ENCODE results near the gene MLXIP.

MLXIP gene

DNA sequence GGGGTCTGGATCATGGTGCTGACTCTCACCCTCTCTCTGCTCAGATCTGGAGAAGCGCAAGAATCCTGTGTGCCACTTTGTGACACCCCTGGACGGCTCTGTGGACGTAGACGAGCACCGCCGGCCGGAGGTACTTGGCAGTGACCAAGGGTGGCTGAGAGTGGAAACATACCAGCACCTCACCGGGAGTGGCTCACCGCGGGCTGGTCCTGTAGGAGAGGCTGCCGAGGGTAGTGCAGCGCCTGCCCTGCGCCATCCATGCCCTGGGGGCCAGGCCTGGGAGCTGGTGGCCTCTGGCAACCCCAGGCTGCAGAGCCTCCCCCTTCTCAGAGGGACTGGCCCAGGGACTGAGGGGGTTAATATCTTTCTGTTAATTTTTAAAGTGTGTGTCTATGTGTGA lies 49.3 kb downstream of the MLXIP start:
- Mint-ChIP-seq H3K9me3 (no peaks in the 10 kb centered on the region), H3K4me3 (no peak overlapping the region), H3K27me3 (no peaks in the 10 kb centered on the region), H3K27ac (peak overlapping the region; percentile 27), H3K4me1 (peaks cover 11 to 29% of the 10 kb centered on the region in 2 donors), H3K36me3 (peaks cover 11 to 21% of the 10 kb centered on the region in 2 donors)
- DNase-seq (no peak), ATAC-seq (replicated peaks) (no peak)

DNA sequence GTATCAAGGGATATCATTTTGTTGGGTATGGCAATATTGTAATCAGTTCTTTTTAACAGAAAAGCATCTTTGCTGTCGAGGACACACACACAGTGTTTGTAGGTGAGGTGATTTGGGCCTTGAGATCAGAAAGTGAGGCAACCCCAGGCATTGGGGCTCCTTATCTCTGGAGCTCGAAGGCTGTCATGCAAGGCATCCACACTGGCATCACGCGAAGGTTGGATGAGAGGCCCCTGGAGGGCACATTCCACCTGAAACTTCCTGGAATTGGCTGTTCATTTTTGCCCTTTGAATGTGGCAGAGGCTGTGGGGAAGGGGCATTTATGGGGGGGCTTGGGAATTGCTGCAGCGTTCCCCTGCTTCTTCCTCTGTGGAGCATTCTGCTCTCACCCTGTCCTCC lies 49.9 kb downstream of the MLXIP start:
- no peak for DNase-seq
- peaks cover 15 to 26% of the 10 kb centered on the region in 2 donors for H3K36me3 Mint-ChIP-seq
- ATAC-seq (replicated peaks) = no peak
- H3K27me3 Mint-ChIP-seq = no peaks in the 10 kb centered on the region
- no peak overlapping the region for H3K4me3 Mint-ChIP-seq
- no peak overlapping the region for H3K27ac Mint-ChIP-seq
- H3K4me1 Mint-ChIP-seq = peaks cover 5 to 23% of the 10 kb centered on the region in 2 donors
- H3K9me3 Mint-ChIP-seq = no peaks in the 10 kb centered on the region

DNA sequence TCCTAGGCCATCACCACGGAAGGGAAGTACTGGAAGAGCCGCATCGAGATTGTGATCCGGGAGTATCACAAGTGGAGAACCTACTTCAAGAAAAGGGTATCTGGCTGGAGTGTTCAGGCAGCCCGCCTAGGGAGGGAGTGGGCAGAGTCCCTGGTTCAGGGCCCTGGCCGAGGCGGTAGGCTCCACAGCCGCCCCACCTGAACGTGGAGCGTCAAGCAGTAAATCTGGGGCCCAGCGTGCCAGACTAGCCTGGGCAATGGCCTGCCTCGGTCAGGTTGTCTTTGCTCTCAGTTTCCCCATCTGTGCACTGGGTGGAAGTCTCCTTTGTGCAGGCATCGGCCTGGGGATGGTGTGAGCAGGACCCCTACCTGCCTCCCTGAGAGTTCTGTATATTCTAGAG lies 50.6 kb downstream of the MLXIP start:
- no peak for ATAC-seq (replicated peaks)
- no peak overlapping the region for H3K27ac Mint-ChIP-seq
- no peak overlapping the region for H3K4me3 Mint-ChIP-seq
- H3K27me3 Mint-ChIP-seq = no peaks in the 10 kb centered on the region
- H3K4me1 Mint-ChIP-seq = peaks cover 0 to 20% of the 10 kb centered on the region in 2 donors
- peaks cover 20 to 33% of the 10 kb centered on the region in 2 donors for H3K36me3 Mint-ChIP-seq
- H3K9me3 Mint-ChIP-seq = no peaks in the 10 kb centered on the region
- DNase-seq = no peak

DNA sequence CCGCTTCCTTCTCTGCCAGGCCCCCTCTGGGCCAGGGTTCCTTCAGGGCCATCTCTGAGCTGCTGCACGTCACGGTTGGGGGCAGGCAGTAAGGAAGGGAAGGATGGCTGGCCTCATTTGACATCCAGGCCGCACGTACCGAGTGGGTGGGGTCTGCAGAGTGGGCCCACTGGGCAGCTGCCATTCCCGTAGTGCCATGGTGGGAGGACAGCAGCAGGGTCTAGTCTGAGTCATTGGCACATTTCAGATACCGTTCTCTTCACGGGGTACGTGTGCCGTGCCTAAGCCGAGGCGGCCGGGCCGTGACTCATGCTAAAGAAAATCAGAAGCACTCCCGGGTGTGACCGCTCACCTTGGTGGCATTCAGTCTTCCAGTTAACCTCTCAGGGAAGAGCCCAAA lies 51.6 kb downstream of the MLXIP start:
- Mint-ChIP-seq H3K36me3 (peaks cover 24 to 39% of the 10 kb centered on the region in 2 donors), H3K27me3 (no peaks in the 10 kb centered on the region), H3K9me3 (no peaks in the 10 kb centered on the region), H3K27ac (no peak overlapping the region), H3K4me1 (peaks cover 0 to 19% of the 10 kb centered on the region in 2 donors), H3K4me3 (no peak overlapping the region)
- ATAC-seq (replicated peaks) (no peak), DNase-seq (no peak)

DNA sequence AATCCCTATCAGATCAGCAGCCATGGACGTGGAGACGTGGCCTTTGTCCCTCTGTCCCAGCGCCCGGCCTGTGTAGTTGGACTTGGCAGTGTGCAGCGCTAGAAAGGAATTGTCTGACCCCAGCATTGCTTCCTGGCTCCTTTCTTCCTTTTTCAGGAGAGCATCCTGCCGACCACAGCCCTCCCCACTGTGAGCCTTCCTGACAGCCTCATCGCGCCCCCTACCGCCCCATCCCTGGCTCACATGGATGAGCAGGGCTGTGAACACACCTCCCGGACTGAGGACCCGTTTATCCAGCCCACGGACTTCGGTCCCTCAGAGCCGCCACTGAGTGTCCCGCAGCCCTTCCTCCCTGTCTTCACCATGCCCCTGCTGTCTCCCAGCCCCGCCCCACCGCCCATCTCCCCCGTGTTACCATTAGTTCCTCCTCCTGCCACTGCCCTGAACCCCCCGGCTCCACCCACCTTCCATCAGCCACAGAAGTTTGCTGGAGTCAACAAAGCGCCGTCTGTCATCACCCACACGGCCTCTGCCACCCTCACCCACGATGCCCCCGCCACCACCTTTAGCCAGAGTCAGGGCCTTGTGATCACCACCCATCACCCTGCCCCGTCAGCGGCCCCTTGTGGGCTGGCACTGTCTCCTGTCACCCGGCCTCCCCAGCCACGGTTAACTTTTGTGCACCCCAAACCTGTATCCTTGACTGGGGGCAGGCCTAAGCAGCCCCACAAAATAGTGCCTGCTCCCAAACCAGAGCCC lies 54.8 kb downstream of the MLXIP start:
- ATAC-seq (replicated peaks) = no peak
- peak overlapping the region; percentile 56 for H3K27ac Mint-ChIP-seq
- peaks cover 0 to 1% of the 10 kb centered on the region in 2 donors for H3K4me1 Mint-ChIP-seq
- H3K27me3 Mint-ChIP-seq = no peaks in the 10 kb centered on the region
- no peak for DNase-seq
- no peak overlapping the region for H3K4me3 Mint-ChIP-seq
- H3K9me3 Mint-ChIP-seq = no peaks in the 10 kb centered on the region
- peaks cover 25 to 45% of the 10 kb centered on the region in 2 donors for H3K36me3 Mint-ChIP-seq

DNA sequence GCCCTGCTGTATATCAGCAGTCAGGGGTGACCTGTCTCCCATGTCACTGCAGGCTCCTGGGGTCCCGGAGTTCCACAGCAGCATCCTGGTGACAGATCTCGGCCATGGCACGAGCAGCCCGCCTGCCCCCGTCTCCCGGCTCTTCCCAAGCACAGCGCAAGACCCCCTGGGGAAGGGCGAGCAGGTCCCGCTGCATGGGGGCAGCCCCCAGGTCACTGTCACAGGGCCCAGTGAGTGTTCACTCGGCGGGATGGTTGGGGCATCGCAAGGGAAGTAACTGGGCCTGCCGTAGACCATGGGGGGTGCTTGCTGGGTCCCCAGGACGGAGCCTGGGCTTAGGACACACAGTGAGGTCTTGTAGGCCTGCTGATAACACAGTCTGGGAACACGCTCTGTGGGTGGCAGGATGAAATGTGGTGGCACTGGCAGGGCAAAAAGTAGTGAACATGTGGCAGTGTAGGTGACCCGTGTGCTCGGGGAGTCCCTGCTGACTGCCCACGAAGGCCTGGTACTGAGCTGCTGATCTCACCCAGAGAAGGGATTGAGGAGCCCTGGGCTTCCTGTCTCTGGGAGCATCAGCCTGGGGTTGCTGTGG lies 57.0 kb downstream of the MLXIP start:
- Mint-ChIP-seq H3K27me3 (no peaks in the 10 kb centered on the region), H3K36me3 (peaks cover 28 to 40% of the 10 kb centered on the region in 2 donors), H3K4me3 (no peak overlapping the region), H3K4me1 (peaks cover 0 to 1% of the 10 kb centered on the region in 2 donors), H3K27ac (peak overlapping the region; percentile 71), H3K9me3 (no peaks in the 10 kb centered on the region)
- no peak for DNase-seq
- ATAC-seq (replicated peaks) = no peak

DNA sequence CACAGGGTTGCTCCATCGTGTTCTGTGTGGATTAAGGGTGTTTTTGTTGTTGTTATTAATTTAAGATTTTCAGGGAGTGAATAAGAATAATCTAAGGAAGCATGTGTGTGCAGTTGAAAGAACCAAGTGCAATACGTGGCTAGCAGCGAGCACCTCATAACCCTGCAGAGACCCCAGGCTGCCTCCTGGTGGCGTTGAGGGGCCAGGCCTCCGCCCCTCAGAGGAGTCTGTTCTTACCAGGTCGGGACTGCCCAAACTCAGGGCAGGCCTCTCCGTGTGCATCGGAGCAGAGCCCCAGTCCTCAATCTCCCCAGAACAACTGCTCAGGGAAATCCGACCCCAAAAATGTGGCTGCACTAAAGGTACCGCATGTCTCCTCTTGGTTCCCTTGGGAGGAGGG lies 58.7 kb downstream of the MLXIP start:
- Mint-ChIP-seq H3K4me3 (no peak overlapping the region), H3K36me3 (peaks cover 28 to 45% of the 10 kb centered on the region in 2 donors), H3K27me3 (no peaks in the 10 kb centered on the region), H3K27ac (no peak overlapping the region), H3K4me1 (peaks cover 0 to 1% of the 10 kb centered on the region in 2 donors), H3K9me3 (no peaks in the 10 kb centered on the region)
- DNase-seq = no peak
- ATAC-seq (replicated peaks) = no peak

DNA sequence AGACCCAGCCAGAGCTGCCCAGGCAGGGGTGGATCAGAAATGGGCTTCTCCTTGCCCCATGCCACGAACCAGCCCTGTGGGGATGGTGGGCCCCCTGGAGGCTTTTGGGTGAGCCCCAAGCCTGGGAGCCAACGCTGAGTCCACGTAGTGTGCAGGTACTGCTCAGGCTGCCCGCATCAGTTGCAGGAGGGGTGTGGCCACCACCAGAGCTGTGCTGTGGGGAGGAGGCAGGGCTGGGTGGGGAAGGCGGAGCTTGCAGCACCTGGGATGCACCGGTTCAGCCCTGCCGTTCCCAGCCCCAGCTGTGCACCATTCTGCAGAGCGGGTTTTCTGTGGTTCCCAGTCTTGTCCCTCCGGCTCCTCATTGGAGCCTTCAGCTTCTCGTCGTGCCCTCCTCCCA lies 59.1 kb downstream of the MLXIP start:
- Mint-ChIP-seq H3K4me3 (no peak overlapping the region), H3K9me3 (no peaks in the 10 kb centered on the region), H3K27me3 (no peaks in the 10 kb centered on the region), H3K36me3 (peaks cover 28 to 45% of the 10 kb centered on the region in 2 donors), H3K27ac (no peak overlapping the region), H3K4me1 (peaks cover 0 to 1% of the 10 kb centered on the region in 2 donors)
- DNase-seq = no peak
- ATAC-seq (replicated peaks) = peak in 1 of 2 donors; percentile 45

DNA sequence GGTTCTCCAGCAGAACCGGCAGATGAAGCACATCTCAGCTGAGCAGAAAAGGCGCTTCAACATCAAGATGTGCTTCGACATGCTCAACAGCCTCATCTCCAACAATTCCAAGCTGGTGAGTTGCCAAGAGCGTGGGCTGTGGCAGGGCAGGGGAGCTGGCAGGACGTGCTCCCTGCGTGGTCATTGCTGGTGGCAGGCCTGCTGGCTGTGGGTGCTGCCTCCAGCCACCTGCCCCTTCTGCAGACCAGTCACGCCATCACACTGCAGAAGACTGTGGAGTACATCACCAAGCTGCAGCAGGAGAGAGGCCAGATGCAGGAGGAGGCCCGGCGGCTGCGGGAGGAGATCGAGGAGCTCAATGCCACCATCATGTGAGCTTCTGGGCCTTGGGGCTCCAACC lies 59.6 kb downstream of the MLXIP start:
- H3K4me1 Mint-ChIP-seq = peaks cover 0 to 1% of the 10 kb centered on the region in 2 donors
- no peak overlapping the region for H3K4me3 Mint-ChIP-seq
- no peak overlapping the region for H3K27ac Mint-ChIP-seq
- no peak for ATAC-seq (replicated peaks)
- H3K9me3 Mint-ChIP-seq = no peaks in the 10 kb centered on the region
- peaks cover 27 to 43% of the 10 kb centered on the region in 2 donors for H3K36me3 Mint-ChIP-seq
- DNase-seq = no peak
- no peaks in the 10 kb centered on the region for H3K27me3 Mint-ChIP-seq

DNA sequence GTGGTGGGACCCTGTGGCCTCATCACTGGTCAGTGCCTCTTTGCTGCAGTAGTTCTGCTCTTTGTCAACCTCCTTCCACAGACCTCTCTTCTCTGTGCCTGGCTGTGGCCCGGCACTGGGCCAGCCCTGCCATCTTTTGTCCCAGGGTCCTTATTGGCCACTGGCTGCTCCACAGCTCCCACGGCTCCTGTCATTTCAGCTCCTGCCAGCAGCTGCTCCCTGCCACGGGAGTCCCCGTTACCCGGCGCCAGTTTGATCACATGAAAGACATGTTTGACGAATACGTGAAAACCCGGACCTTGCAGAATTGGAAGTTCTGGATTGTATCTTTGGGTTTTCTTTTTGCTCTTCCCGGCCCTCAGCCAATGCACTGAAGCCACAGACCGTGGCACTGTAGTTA lies 60.1 kb downstream of the MLXIP start:
- ATAC-seq (replicated peaks) = no peak
- Mint-ChIP-seq H3K27ac (peak overlapping the region; percentile 1), H3K27me3 (no peaks in the 10 kb centered on the region), H3K4me1 (peaks cover 0 to 1% of the 10 kb centered on the region in 2 donors), H3K4me3 (no peak overlapping the region), H3K9me3 (no peaks in the 10 kb centered on the region), H3K36me3 (peaks cover 25 to 39% of the 10 kb centered on the region in 2 donors)
- no peak for DNase-seq

DNA sequence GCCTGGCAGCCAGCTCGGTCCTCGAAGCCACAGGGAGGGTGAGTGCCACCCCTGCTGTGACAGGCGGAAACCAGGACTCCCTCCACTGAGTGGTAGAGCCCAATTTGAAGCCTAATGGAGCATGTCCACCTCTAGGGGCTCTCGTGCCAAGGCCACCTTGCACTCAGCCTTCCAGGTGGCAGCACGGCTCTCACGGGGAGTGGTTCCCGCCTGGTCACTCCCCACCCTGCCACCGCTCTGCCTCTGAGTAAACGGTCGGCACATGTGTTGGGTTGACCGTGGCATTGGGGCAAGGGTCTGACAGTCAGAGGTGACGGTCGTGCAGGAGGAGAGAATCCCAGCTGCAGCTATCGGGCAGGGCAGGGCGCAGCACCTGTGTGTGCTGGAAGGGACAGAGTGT lies 60.7 kb downstream of the MLXIP start:
- H3K36me3 Mint-ChIP-seq = peaks cover 19 to 38% of the 10 kb centered on the region in 2 donors
- no peaks in the 10 kb centered on the region for H3K27me3 Mint-ChIP-seq
- ATAC-seq (replicated peaks) (no peak), DNase-seq (no peak)
- H3K4me3 Mint-ChIP-seq = no peak overlapping the region
- H3K9me3 Mint-ChIP-seq = no peaks in the 10 kb centered on the region
- H3K4me1 Mint-ChIP-seq = peaks cover 0 to 1% of the 10 kb centered on the region in 2 donors
- H3K27ac Mint-ChIP-seq = no peak overlapping the region

DNA sequence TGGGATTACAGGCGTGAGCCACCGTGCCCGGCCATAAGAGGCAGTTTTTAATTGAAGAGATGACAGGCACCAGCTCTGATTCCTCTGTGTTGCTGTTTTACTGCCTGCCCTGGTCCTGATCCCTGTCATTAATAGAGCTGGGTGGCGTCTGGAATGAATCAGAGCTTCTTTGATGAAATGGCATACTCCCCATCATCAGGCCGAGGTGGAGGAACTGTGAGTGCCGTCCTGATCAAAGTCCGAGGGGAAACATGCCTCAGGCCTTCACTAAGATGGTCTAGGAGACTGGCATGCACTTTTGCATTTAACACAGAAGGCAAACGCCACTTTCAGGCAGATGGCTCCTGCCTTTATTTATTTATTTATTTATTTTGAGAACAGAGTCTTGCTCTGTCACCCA lies 61.4 kb downstream of the MLXIP start:
- Mint-ChIP-seq H3K27ac (no peak overlapping the region), H3K27me3 (no peaks in the 10 kb centered on the region), H3K4me1 (peaks cover 0 to 1% of the 10 kb centered on the region in 2 donors), H3K36me3 (peaks cover 17 to 35% of the 10 kb centered on the region in 2 donors), H3K9me3 (no peaks in the 10 kb centered on the region), H3K4me3 (no peak overlapping the region)
- ATAC-seq (replicated peaks) (no peak), DNase-seq (no peak)

DNA sequence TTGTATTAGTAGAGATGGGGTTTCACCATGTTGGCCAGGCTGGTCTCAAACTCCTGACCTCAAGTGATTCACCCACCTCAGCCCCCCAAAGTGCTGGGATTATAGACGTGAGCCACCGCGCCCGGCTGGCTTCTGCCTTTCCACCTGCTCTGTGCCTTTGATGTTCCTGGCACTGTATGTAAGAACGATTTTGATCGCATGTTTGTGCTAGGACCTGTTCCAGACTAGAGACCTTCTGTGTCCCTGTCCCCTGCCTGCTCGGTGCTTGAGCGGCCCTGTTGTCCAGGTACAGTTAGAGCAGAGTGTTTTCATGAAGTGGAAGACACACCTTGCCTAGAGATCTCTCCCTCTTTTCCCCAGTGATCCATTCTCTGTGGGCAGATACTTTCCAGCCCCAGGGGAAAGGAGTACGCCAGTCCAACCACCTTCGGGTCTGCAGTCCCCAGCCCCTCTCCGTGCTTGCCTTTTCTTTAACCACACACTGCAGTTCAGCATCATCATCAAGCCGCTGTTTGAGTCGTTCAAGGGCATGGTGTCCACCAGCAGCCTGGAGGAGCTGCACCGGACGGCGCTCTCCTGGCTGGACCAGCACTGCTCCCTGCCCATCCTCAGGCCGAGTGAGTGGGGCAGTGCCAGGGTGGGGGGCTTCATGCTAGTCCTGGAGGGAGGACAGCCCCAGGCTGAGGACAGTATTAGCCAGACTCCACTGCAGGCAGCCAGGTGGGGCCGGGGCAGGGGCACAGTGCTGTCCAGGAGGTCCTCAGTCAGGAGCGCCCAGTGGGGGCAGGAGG lies 62.1 kb downstream of the MLXIP start:
- no peaks in the 10 kb centered on the region for H3K27me3 Mint-ChIP-seq
- H3K36me3 Mint-ChIP-seq = peaks cover 12 to 27% of the 10 kb centered on the region in 2 donors
- ATAC-seq (replicated peaks) (no peak), DNase-seq (no peak)
- H3K9me3 Mint-ChIP-seq = no peaks in the 10 kb centered on the region
- peak overlapping the region; percentile 53 for H3K27ac Mint-ChIP-seq
- H3K4me1 Mint-ChIP-seq = no peaks in the 10 kb centered on the region
- no peak overlapping the region for H3K4me3 Mint-ChIP-seq

DNA sequence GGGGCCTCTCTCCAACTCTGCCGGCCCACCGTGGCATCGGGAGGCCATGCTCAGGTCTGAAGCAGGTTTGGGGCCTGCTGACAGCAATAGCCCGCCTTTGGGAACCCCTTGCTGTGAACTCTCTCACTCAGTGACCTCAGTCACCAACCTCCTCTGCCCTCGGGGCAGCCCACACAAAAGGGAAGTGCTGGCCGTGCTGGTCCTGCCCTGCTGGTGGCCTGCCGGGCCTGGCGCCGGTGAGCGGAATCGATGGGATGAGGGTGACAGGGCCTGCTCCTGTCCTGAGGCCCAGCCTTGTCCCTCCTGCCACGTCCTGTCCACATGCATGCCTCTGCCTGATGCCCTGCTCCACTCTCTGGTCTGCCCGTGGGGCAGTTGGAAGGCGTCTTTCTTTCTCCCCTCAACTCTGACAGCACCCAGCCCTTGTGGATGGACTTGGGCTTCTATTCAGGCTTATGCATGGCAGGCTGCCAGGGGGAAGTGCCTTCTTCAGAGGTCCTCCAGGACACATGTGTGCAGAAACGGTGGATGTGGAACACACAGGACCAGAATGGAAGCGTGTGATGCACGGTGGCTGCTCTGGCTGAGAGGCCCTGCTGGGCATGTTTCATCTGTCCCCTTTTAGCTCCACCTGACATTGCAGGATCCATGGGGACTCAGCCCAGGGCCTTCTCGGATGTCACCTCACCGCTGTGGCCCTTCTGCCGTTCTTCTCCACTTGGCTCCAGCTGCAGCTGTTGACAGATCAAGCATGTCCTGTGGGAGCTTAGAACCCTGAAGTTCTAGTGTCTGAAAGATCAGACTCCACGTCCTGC lies 63.6 kb downstream of the MLXIP start:
- H3K4me3 Mint-ChIP-seq = no peak overlapping the region
- no peak overlapping the region for H3K27ac Mint-ChIP-seq
- DNase-seq = no peak
- no peaks in the 10 kb centered on the region for H3K4me1 Mint-ChIP-seq
- peaks cover 7 to 27% of the 10 kb centered on the region in 2 donors for H3K36me3 Mint-ChIP-seq
- H3K9me3 Mint-ChIP-seq = no peaks in the 10 kb centered on the region
- H3K27me3 Mint-ChIP-seq = no peaks in the 10 kb centered on the region
- ATAC-seq (replicated peaks) = no peak
